ENCODE measurements around the gene CAMK2B.

Gene CAMK2B

GRCh38 chr7:44195889-44196288, 129.5 kb downstream of the CAMK2B start:
- Histone ChIP-seq H2AFZ (ENCODE audit: low read length) (no peak overlapping the region), H3K4me2 (ENCODE audit: low read depth, low read length) (no peak overlapping the region), H4K20me1 (ENCODE audit: insufficient read depth, low read length) (no peaks in the 10 kb centered on the region), H3K4me1 (ENCODE audit: low read length) (no peaks in the 10 kb centered on the region), H3K27ac (ENCODE audit: low read length) (no peak overlapping the region), H3K27me3 (replicated peaks; ENCODE audit: insufficient read depth, low read length) (no peaks in the 10 kb centered on the region), H3K36me3 (replicated peaks; ENCODE audit: insufficient read depth, low read length) (no peaks in the 10 kb centered on the region), H3K9ac (ENCODE audit: low read length) (no peak overlapping the region), H3F3A (ENCODE audit: insufficient read depth, low read length) (no peaks in the 10 kb centered on the region), H3K9me2 (replicated peaks; ENCODE audit: insufficient read depth, low read length) (no peaks in the 10 kb centered on the region), H3K79me2 (ENCODE audit: low read length) (peaks cover under 1% of the 10 kb centered on the region), H3K4me3 (ENCODE audit: low read length) (no peak overlapping the region), H3K9me3 (replicated peaks; ENCODE audit: insufficient read depth, low read length) (no peaks in the 10 kb centered on the region)
- DNase-seq: no peak
- TF ChIP-seq EZH2phosphoT487 (IDR thresholded peaks at IDR 0.05; ENCODE audit: low read length): no peak

DNA sequence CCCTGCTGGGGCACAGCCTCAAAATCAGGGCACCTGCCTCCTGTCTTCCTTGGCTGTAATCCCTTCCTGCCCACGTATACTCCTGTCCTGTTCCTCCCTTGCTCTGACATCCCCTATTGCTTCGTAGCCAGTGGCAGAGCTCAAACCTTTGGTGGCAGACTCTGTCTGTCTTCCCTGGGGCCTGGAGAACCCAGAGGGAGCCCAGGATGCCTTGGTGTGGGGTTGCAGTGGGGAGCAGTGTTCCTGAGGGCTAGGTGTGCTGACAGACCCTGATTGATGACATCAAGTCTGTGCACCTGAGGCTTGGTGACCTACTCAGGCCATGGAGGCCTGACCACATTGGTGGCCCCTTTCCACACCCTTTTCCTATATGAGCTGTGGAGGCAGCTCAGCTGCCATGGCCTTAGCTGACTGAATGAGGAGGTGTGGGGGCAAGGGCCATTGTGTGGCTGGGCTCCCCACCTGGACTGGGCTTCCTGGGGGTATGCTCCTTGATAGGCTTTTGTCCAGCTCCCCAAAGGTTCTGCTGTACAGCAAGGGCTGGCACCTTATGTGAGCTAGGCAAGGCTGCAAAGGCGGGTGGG, 130.7 kb downstream of the CAMK2B start:
- H3F3A ChIP-seq (ENCODE audit: insufficient read depth, low read length): no peaks in the 10 kb centered on the region
- no peaks in the 10 kb centered on the region for H3K79me2 ChIP-seq (ENCODE audit: low read length)
- no peak overlapping the region for H3K4me2 ChIP-seq (ENCODE audit: low read depth, low read length)
- H4K20me1 ChIP-seq (ENCODE audit: insufficient read depth, low read length): no peaks in the 10 kb centered on the region
- no peak overlapping the region for H2AFZ ChIP-seq (ENCODE audit: low read length)
- H3K27ac ChIP-seq (ENCODE audit: low read length): no peak overlapping the region
- H3K36me3 ChIP-seq (replicated peaks; ENCODE audit: insufficient read depth, low read length): no peaks in the 10 kb centered on the region
- H3K27me3 ChIP-seq (replicated peaks; ENCODE audit: insufficient read depth, low read length): no peaks in the 10 kb centered on the region
- TF ChIP-seq, protein P1, sequence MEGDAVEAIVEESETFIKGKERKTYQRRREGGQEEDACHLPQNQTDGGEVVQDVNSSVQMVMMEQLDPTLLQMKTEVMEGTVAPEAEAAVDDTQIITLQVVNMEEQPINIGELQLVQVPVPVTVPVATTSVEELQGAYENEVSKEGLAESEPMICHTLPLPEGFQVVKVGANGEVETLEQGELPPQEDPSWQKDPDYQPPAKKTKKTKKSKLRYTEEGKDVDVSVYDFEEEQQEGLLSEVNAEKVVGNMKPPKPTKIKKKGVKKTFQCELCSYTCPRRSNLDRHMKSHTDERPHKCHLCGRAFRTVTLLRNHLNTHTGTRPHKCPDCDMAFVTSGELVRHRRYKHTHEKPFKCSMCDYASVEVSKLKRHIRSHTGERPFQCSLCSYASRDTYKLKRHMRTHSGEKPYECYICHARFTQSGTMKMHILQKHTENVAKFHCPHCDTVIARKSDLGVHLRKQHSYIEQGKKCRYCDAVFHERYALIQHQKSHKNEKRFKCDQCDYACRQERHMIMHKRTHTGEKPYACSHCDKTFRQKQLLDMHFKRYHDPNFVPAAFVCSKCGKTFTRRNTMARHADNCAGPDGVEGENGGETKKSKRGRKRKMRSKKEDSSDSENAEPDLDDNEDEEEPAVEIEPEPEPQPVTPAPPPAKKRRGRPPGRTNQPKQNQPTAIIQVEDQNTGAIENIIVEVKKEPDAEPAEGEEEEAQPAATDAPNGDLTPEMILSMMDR (IDR thresholded peaks at IDR 0.05; ENCODE audit: low read length): no peak
- TF ChIP-seq EZH2 (optimal IDR thresholded peaks at IDR 0.05; ENCODE audit: low read depth, low read length) (no peak), EZH2phosphoT487 (IDR thresholded peaks at IDR 0.05; ENCODE audit: low read length) (no peak)
- no peaks in the 10 kb centered on the region for H3K9me2 ChIP-seq (replicated peaks; ENCODE audit: insufficient read depth, low read length)
- no peak overlapping the region for H3K9ac ChIP-seq (ENCODE audit: low read length)
- H3K4me3 ChIP-seq (ENCODE audit: low read length): no peak overlapping the region
- H3K9me3 ChIP-seq (replicated peaks; ENCODE audit: insufficient read depth, low read length): no peaks in the 10 kb centered on the region
- DNase-seq: no peak
- no peaks in the 10 kb centered on the region for H3K4me1 ChIP-seq (ENCODE audit: low read length)

- Histone ChIP-seq H3K9ac (ENCODE audit: low read length) (no peak overlapping the region), H4K20me1 (ENCODE audit: insufficient read depth, low read length) (no peaks in the 10 kb centered on the region), H3K4me1 (ENCODE audit: low read length) (no peaks in the 10 kb centered on the region), H3K27me3 (replicated peaks; ENCODE audit: insufficient read depth, low read length) (no peaks in the 10 kb centered on the region), H3K79me2 (ENCODE audit: low read length) (no peaks in the 10 kb centered on the region), H3K9me2 (replicated peaks; ENCODE audit: insufficient read depth, low read length) (no peaks in the 10 kb centered on the region), H3K27ac (ENCODE audit: low read length) (no peak overlapping the region), H3K9me3 (replicated peaks; ENCODE audit: insufficient read depth, low read length) (no peaks in the 10 kb centered on the region), H3K4me2 (ENCODE audit: low read depth, low read length) (no peak overlapping the region), H3K36me3 (replicated peaks; ENCODE audit: insufficient read depth, low read length) (no peaks in the 10 kb centered on the region), H2AFZ (ENCODE audit: low read length) (no peak overlapping the region), H3K4me3 (ENCODE audit: low read length) (no peak overlapping the region), H3F3A (ENCODE audit: insufficient read depth, low read length) (no peaks in the 10 kb centered on the region)
- TF ChIP-seq, protein P1 (IDR thresholded peaks at IDR 0.05; ENCODE audit: low read length): no peak
- no peak for TF ChIP-seq EZH2phosphoT487 (IDR thresholded peaks at IDR 0.05; ENCODE audit: low read length)
- DNase-seq: no peak
Measured at GRCh38 chr7:44194069-44194468, 131.3 kb downstream of the CAMK2B start.

DNA sequence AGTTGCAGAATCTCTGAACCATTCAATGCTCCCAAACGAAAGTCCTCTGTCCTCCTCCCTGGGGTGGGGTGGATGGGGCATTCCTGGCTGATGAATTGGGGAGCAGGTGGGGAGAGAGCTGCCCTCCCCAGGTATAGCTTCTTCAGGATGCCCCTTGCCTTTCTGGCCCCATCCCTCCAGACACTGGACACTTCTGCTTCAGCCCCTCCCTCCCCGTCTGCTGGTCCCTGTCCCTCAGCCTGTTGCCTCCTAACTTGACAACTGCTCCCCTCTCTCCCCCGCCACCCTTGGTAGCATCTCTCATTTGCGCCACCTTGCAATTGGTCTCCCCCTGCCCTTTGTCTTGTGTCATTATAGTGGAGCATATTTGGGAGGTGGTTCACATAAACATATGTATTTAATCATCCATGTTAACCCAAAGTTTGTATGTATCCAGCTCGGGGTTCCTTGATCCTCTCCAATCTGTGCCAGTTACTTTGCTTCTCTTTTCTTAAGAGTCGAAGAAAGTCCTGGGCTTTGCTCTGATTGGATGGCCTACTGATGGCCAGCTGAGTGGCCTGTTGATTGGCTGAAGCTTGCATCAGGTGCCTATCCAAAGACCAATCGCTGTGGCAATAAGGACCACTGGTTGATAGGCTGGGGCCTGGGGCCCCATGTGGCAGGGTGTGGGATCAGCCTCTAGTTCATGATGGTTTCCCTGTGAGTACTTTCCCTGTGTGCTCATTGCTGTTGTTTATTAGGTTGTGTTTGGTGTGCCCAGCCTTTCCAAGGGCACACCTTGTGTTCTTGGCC, 132.2 kb downstream of the CAMK2B start:
- Histone ChIP-seq H3F3A (ENCODE audit: insufficient read depth, low read length) (no peaks in the 10 kb centered on the region), H3K27ac (ENCODE audit: low read length) (no peak overlapping the region), H4K20me1 (ENCODE audit: insufficient read depth, low read length) (no peaks in the 10 kb centered on the region), H2AFZ (ENCODE audit: low read length) (no peak overlapping the region), H3K9me2 (replicated peaks; ENCODE audit: insufficient read depth, low read length) (no peaks in the 10 kb centered on the region), H3K9ac (ENCODE audit: low read length) (no peak overlapping the region), H3K79me2 (ENCODE audit: low read length) (no peaks in the 10 kb centered on the region), H3K36me3 (replicated peaks; ENCODE audit: insufficient read depth, low read length) (no peaks in the 10 kb centered on the region), H3K4me3 (ENCODE audit: low read length) (no peak overlapping the region), H3K27me3 (replicated peaks; ENCODE audit: insufficient read depth, low read length) (no peaks in the 10 kb centered on the region), H3K4me1 (ENCODE audit: low read length) (no peaks in the 10 kb centered on the region), H3K9me3 (replicated peaks; ENCODE audit: insufficient read depth, low read length) (no peaks in the 10 kb centered on the region), H3K4me2 (ENCODE audit: low read depth, low read length) (no peak overlapping the region)
- TF ChIP-seq, protein P1 (IDR thresholded peaks at IDR 0.05; ENCODE audit: low read length): no peak
- TF ChIP-seq EZH2 (optimal IDR thresholded peaks at IDR 0.05; ENCODE audit: low read depth, low read length): no peak
- no peak for TF ChIP-seq EZH2phosphoT487 (IDR thresholded peaks at IDR 0.05; ENCODE audit: low read length)
- DNase-seq: no peak

All from MM.1S (cell line).